IPS-15b (cell line): ENCODE results near the gene GAPT.

Experiments
- H3K27me3 ChIP-seq: one replicate; pipeline ENCODE4 v1.6.1; 2013; ENCODE audit warnings: low read length; ENCODE audit not compliant: control insufficient read depth, insufficient read depth
- H3K36me3 ChIP-seq: one replicate; pipeline ENCODE4 v1.6.1; 2013; ENCODE audit warnings: low read length; ENCODE audit not compliant: control insufficient read depth, insufficient read depth
- H3K4me1 ChIP-seq: one replicate; pipeline ENCODE4 v1.6.1; 2013; ENCODE audit warnings: mild to moderate bottlenecking, low read length; ENCODE audit not compliant: control insufficient read depth, insufficient read depth
- H3K4me3 ChIP-seq: one replicate; pipeline ENCODE4 v1.5.1; 2013; ENCODE audit warnings: low read depth, low read length
- H3K9ac ChIP-seq: one replicate; pipeline ENCODE4 v1.6.1; 2013; ENCODE audit warnings: low read depth, mild to moderate bottlenecking, low read length
- H3K9me3 ChIP-seq: one replicate; pipeline ENCODE4 v1.6.1; 2013; ENCODE audit warnings: mild to moderate bottlenecking, low read length; ENCODE audit not compliant: control insufficient read depth, insufficient read depth

Gene GAPT

DNA sequence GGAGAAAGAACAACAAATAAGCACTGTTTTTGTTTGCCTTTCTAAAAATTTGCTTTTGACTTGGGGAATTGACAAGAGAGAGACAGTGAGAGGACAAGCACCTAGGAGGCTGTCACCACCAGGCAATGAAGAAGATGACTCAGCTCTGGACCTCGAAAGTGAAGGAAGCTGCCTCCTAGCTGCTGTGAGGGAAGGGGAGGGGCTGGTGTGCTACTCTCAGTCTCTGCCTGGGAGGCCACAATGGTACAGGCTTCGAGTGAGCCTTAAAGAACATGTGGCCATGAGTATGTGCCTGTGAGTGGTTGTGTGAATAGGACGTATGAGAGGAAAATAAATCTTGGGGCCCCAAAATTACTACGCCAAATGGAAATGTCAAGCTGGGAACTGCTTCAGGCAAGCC lies 24.3 kb upstream of the GAPT start:
- no peaks in the 10 kb centered on the region for H3K27me3 ChIP-seq
- H3K4me3 ChIP-seq: no peak overlapping the region
- H3K9me3 ChIP-seq: no peaks in the 10 kb centered on the region
- H3K9ac ChIP-seq: no peak overlapping the region
- peaks cover 5% of the 10 kb centered on the region for H3K4me1 ChIP-seq
- H3K36me3 ChIP-seq: no peaks in the 10 kb centered on the region

DNA sequence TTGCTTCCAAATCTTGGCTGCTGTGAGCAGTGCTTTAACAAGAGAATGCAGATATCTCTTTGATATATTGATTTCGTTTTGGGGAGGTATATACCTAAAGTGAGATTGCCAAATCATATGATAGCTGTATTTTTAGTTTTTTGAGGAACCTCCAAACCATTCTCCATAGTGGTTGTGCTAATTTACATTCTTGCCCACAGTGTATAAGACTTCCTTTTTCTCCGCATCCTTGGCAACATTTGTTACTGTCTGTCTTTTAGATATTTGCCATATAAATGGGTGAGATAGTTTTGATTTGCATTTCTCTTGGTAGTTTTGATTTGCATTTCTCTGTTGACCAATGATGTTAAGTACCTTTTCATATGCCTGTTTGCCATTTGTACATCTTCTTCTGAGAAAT lies 21.3 kb upstream of the GAPT start:
- H3K9ac ChIP-seq: no peak overlapping the region
- H3K36me3 ChIP-seq: no peaks in the 10 kb centered on the region
- H3K4me1 ChIP-seq: no peaks in the 10 kb centered on the region
- H3K27me3 ChIP-seq: no peaks in the 10 kb centered on the region
- H3K4me3 ChIP-seq: no peak overlapping the region
- no peaks in the 10 kb centered on the region for H3K9me3 ChIP-seq

DNA sequence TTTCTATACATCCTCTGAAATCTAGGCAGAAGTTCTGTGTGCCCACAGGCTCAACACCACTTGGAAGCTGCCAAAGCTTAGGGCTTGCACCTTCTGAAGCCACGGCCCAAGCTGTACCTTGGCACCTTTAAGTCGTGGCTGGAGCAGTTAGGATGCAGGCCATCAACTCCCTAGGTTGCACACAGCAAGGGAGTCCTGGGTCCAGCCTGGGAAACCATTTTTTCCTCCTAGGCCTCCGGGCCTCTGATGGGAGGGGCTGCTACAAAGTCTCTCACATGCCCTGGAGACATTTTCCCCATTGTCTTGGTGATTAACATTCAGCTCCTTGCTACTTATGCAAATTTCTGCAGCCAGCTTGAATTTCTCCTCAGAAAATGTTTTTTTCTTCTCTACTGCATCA lies 15.8 kb upstream of the GAPT start:
- no peaks in the 10 kb centered on the region for H3K27me3 ChIP-seq
- no peaks in the 10 kb centered on the region for H3K4me1 ChIP-seq
- no peaks in the 10 kb centered on the region for H3K36me3 ChIP-seq
- H3K4me3 ChIP-seq: no peak overlapping the region
- H3K9ac ChIP-seq: no peak overlapping the region
- H3K9me3 ChIP-seq: peaks cover 8% of the 10 kb centered on the region

DNA sequence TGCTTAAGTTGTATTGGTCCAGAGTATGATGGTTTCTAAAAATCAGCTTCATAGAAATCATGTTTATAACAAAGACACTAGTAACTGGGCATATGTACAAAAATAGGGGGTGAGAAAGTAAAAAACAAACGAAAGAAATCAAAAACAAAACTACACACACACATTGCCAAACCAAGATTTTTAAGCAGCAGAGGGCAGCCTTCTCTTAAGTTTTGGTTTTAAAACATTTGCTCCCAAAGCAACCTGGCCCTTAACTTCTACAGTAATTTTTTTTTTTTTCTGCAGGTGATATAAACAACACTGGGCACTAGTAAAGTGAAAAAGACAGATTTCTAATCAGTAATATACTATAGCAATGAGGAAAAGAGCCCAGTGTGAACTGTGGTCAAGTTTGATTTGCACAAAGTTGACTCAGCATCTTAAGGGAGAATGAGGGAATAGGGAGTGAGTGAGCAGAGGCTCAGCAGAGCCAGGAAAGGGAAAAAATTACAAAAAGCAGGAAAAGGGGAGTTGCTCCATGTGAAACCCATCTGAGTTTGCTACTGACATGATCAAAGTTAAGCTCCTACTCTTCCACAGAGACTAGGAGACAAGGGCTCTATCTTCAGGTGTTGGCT lies 13.4 kb upstream of the GAPT start:
- H3K36me3 ChIP-seq: no peaks in the 10 kb centered on the region
- H3K4me1 ChIP-seq: no peaks in the 10 kb centered on the region
- H3K9me3 ChIP-seq: peaks cover 8% of the 10 kb centered on the region
- no peak overlapping the region for H3K4me3 ChIP-seq
- H3K9ac ChIP-seq: no peak overlapping the region
- H3K27me3 ChIP-seq: no peaks in the 10 kb centered on the region

DNA sequence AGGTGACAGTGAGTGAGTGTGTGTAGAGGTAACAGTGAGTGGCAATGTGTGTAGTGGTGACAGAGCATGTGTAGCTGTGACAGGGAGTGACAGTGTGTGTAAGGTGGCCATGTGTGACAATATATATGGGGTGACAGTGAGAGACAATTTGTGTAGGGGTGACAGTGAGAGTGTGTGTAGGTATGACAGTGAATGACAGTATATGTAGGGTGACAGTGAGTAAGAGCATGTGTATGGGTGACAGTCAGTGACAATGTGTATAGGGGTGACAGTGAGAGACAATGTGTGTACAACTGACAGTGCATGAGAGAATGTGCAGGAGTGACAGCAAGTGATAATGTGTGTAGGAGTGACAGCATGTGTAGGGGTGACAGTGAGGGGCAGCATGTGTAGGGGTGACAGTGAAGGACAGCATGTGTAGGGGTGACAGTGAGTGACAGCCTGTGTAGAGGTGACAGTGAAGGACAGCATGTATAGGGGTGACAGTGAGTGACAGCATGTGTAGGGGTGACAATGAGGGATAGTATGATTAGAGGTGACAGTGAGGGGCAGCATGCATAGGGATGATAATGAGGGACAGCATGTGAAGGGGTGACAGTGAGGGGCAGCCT lies 10.1 kb upstream of the GAPT start:
- Histone ChIP-seq H3K36me3 (no peaks in the 10 kb centered on the region), H3K27me3 (no peaks in the 10 kb centered on the region), H3K9ac (no peak overlapping the region), H3K4me3 (no peak overlapping the region), H3K4me1 (no peaks in the 10 kb centered on the region), H3K9me3 (no peaks in the 10 kb centered on the region)

DNA sequence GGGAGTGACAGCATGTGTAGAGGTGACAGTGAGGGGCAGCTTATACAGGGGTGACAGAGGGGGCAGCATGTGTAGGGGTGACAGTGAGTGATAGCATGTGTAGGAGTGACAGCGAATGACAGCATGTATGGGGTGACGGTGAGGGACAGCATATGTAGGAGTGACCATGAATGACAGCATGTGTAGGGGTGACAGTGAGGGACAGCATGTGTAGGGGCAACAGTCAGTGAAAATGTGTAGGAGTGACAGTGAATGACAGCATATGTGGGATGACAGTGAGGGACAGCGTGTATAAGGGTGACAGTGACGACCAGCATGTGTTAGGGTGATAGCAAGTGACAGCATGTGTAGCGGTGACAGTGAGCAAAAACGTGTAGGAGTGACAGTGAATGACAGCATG lies 9.4 kb upstream of the GAPT start:
- H3K4me1 ChIP-seq: no peaks in the 10 kb centered on the region
- H3K9ac ChIP-seq: no peak overlapping the region
- no peaks in the 10 kb centered on the region for H3K9me3 ChIP-seq
- H3K4me3 ChIP-seq: no peak overlapping the region
- H3K36me3 ChIP-seq: no peaks in the 10 kb centered on the region
- no peaks in the 10 kb centered on the region for H3K27me3 ChIP-seq

DNA sequence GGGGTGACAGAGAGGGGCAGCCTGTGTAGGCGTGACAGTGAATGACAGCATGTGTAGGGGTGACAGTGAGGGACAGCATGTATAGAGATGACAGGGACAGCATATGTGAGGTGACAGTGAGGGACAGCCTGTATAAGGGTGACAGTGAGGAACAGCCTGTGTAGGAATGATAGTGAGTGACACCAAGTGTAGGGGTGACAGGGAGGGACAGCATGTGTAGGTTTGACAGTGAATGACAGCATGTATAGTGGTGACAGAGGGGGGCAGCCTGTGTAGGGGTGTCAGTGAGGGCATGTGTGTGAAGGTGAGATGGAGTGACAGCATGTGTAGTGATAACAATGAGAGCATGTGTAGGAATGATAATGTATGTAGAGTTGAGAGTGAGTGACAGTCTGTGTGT lies 8.7 kb upstream of the GAPT start:
- H3K4me1 ChIP-seq: no peaks in the 10 kb centered on the region

DNA sequence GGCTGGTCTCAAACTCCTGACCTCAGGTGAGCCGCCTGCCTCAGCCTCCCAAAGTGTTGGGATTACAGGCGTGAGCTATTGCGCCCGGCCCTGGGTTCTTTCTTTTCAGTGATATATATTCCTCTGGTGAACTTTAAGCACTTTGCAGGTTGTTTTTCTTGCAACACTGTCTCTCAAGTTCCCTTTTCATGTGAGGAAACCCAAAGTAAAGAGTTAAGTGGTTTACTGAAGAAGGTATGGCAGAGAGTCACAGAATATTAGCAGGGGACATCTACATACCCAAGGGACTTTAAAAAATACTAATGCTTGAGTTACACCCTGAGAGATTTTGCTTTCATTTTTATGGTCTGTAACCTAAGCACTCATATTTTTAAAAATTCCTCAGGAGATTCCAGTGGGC lies 6.7 kb upstream of the GAPT start:
- no peaks in the 10 kb centered on the region for H3K27me3 ChIP-seq
- no peaks in the 10 kb centered on the region for H3K4me1 ChIP-seq
- H3K9me3 ChIP-seq: no peaks in the 10 kb centered on the region
- no peaks in the 10 kb centered on the region for H3K36me3 ChIP-seq
- H3K9ac ChIP-seq: no peak overlapping the region
- no peak overlapping the region for H3K4me3 ChIP-seq

More for the DNA sequence above, 8.7 kb upstream of the GAPT start:
- Histone ChIP-seq H3K9ac (no peak overlapping the region), H3K4me3 (no peak overlapping the region), H3K36me3 (no peaks in the 10 kb centered on the region), H3K9me3 (no peaks in the 10 kb centered on the region), H3K27me3 (no peaks in the 10 kb centered on the region)

DNA sequence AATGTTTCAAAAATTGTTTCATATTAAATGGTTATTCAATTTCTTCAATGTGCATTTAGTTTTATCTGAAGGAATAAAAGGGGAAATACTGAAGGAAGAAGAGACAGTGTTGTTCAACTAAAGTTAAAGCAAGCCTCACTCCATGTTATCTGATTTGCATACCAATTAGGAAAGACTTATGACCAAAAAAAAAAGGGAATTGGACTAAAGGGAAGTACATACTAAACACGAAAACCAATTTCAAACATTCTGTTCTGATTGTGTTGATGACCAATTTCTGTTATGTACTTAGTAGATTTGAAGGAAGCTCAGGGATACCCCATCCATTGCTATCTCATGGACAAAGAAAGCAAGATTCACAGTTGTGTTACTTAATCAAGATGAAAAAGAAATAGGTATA lies 4.9 kb upstream of the GAPT start:
- Histone ChIP-seq H3K9ac (no peak overlapping the region), H3K4me1 (no peaks in the 10 kb centered on the region), H3K9me3 (no peaks in the 10 kb centered on the region), H3K4me3 (no peak overlapping the region), H3K27me3 (no peaks in the 10 kb centered on the region), H3K36me3 (no peaks in the 10 kb centered on the region)

DNA sequence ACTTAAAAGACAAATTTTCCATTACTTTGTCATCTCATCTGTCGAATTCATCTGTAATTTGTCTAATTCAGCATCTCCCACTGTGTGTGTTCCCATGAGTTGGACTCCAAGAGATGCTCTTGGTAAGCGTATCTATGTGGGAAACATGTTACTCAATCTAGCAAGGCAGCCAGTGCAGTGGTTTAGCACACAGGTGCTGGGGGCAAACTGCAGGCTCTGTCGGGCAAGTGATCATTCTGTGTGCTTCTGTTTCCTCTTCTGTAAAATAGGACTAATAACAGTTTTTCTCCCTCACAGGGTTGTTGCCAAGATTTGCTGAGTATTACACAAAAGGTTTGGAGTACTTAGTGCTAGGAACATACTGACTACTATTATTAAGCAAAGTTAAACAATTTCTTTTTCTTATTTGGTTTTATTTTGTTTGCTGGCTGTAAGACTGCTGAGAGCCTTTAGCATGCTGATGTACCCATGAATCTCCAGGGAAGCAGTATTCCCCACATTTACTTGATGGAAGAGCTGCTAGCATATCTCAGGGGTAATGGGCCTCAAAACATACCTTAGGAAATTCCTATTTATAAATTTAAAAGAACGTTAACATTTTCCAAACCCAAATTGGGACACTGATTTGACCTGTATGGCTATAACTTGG lies 709 bp upstream of the GAPT start:
- H3K27me3 ChIP-seq: no peaks in the 10 kb centered on the region
- no peak overlapping the region for H3K4me3 ChIP-seq
- H3K9ac ChIP-seq: no peak overlapping the region
- H3K36me3 ChIP-seq: no peaks in the 10 kb centered on the region
- no peaks in the 10 kb centered on the region for H3K9me3 ChIP-seq
- no peaks in the 10 kb centered on the region for H3K4me1 ChIP-seq

DNA sequence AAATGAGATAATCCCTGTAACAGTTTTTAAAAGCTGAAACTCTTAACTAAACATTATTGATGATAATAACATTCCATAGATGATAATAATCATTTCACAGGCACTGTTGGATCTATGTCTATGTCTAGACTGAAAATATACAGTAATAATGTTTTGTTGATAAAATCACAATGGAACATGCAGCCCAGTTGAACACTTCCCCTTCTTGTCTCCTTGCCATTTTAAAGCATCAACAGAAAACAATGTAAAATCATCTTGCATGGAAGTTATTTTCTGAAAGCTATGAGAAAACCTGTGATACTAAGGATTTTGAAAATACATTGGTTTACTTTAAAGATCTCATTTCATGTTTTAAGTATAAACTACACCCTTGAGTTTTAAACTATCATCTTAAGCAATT lies 1.9 kb downstream of the GAPT start:
- Histone ChIP-seq H3K9me3 (no peaks in the 10 kb centered on the region), H3K9ac (no peak overlapping the region), H3K36me3 (no peaks in the 10 kb centered on the region), H3K4me1 (no peaks in the 10 kb centered on the region), H3K27me3 (no peaks in the 10 kb centered on the region), H3K4me3 (no peak overlapping the region)

DNA sequence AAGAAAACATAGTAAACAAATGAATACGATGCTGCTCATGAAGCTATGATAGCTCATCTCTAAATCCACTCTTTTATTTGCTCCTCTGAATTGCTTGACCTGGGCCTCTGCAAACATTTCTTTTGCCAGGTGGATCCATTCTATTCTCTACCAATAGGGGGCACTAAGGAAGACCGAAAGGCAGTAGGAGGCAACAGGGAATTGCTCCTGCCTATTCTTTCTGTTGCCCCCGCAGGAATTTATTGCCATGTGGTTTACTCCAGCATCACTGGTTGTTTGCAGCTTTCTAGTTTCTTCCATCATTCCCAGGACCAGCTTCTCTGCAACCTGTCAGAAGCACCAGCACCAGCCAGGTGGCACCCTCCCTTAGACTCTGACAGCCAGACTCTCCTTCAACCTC lies 5.3 kb downstream of the GAPT start:
- H3K27me3 ChIP-seq: no peaks in the 10 kb centered on the region

More for the DNA sequence above, 5.3 kb downstream of the GAPT start:
- Histone ChIP-seq H3K9ac (no peak overlapping the region), H3K36me3 (no peaks in the 10 kb centered on the region), H3K4me1 (peaks cover 2% of the 10 kb centered on the region), H3K4me3 (no peak overlapping the region), H3K9me3 (no peaks in the 10 kb centered on the region)
